ENCODE data around the gene ADCY4. TPM values are rescaled to one million over a fixed set of nuclear protein-coding genes. Genes with fewer than 3 reads are reported as not detected.

The ADCY4 gene
- total and polyA plus RNA-seq, 2 of the 13 experiments (the other 11 are each of a cell fraction or from before 2014, with no cell fraction given) = 0.03 TPM; not detected in 1

- TF ChIP-seq, protein P1, sequence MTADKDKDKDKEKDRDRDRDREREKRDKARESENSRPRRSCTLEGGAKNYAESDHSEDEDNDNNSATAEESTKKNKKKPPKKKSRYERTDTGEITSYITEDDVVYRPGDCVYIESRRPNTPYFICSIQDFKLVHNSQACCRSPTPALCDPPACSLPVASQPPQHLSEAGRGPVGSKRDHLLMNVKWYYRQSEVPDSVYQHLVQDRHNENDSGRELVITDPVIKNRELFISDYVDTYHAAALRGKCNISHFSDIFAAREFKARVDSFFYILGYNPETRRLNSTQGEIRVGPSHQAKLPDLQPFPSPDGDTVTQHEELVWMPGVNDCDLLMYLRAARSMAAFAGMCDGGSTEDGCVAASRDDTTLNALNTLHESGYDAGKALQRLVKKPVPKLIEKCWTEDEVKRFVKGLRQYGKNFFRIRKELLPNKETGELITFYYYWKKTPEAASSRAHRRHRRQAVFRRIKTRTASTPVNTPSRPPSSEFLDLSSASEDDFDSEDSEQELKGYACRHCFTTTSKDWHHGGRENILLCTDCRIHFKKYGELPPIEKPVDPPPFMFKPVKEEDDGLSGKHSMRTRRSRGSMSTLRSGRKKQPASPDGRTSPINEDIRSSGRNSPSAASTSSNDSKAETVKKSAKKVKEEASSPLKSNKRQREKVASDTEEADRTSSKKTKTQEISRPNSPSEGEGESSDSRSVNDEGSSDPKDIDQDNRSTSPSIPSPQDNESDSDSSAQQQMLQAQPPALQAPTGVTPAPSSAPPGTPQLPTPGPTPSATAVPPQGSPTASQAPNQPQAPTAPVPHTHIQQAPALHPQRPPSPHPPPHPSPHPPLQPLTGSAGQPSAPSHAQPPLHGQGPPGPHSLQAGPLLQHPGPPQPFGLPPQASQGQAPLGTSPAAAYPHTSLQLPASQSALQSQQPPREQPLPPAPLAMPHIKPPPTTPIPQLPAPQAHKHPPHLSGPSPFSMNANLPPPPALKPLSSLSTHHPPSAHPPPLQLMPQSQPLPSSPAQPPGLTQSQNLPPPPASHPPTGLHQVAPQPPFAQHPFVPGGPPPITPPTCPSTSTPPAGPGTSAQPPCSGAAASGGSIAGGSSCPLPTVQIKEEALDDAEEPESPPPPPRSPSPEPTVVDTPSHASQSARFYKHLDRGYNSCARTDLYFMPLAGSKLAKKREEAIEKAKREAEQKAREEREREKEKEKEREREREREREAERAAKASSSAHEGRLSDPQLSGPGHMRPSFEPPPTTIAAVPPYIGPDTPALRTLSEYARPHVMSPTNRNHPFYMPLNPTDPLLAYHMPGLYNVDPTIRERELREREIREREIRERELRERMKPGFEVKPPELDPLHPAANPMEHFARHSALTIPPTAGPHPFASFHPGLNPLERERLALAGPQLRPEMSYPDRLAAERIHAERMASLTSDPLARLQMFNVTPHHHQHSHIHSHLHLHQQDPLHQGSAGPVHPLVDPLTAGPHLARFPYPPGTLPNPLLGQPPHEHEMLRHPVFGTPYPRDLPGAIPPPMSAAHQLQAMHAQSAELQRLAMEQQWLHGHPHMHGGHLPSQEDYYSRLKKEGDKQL (CRISPR knock-in tag; IDR thresholded peaks at IDR 0.05; ENCODE audit: low read depth) = no peak
- TF ChIP-seq, protein P2, sequence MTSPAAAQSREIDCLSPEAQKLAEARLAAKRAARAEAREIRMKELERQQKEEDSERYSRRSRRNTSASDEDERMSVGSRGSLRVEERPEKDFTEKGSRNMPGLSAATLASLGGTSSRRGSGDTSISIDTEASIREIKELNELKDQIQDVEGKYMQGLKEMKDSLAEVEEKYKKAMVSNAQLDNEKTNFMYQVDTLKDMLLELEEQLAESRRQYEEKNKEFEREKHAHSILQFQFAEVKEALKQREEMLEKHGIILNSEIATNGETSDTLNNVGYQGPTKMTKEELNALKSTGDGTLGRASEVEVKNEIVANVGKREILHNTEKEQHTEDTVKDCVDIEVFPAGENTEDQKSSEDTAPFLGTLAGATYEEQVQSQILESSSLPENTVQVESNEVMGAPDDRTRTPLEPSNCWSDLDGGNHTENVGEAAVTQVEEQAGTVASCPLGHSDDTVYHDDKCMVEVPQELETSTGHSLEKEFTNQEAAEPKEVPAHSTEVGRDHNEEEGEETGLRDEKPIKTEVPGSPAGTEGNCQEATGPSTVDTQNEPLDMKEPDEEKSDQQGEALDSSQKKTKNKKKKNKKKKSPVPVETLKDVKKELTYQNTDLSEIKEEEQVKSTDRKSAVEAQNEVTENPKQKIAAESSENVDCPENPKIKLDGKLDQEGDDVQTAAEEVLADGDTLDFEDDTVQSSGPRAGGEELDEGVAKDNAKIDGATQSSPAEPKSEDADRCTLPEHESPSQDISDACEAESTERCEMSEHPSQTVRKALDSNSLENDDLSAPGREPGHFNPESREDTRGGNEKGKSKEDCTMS (CRISPR knock-in tag; conservative IDR thresholded peaks at IDR 0.05) = no peak
- no peak for TF ChIP-seq SNRNP70 (IDR thresholded peaks at IDR 0.05; ENCODE audit: low read depth, low read length)
- TF ChIP-seq MED13 (CRISPR knock-in tag; IDR thresholded peaks at IDR 0.05) = no peak
- no peak for TF ChIP-seq MXD3 (CRISPR knock-in tag; IDR thresholded peaks at IDR 0.05)
- TF ChIP-seq, protein P3, sequence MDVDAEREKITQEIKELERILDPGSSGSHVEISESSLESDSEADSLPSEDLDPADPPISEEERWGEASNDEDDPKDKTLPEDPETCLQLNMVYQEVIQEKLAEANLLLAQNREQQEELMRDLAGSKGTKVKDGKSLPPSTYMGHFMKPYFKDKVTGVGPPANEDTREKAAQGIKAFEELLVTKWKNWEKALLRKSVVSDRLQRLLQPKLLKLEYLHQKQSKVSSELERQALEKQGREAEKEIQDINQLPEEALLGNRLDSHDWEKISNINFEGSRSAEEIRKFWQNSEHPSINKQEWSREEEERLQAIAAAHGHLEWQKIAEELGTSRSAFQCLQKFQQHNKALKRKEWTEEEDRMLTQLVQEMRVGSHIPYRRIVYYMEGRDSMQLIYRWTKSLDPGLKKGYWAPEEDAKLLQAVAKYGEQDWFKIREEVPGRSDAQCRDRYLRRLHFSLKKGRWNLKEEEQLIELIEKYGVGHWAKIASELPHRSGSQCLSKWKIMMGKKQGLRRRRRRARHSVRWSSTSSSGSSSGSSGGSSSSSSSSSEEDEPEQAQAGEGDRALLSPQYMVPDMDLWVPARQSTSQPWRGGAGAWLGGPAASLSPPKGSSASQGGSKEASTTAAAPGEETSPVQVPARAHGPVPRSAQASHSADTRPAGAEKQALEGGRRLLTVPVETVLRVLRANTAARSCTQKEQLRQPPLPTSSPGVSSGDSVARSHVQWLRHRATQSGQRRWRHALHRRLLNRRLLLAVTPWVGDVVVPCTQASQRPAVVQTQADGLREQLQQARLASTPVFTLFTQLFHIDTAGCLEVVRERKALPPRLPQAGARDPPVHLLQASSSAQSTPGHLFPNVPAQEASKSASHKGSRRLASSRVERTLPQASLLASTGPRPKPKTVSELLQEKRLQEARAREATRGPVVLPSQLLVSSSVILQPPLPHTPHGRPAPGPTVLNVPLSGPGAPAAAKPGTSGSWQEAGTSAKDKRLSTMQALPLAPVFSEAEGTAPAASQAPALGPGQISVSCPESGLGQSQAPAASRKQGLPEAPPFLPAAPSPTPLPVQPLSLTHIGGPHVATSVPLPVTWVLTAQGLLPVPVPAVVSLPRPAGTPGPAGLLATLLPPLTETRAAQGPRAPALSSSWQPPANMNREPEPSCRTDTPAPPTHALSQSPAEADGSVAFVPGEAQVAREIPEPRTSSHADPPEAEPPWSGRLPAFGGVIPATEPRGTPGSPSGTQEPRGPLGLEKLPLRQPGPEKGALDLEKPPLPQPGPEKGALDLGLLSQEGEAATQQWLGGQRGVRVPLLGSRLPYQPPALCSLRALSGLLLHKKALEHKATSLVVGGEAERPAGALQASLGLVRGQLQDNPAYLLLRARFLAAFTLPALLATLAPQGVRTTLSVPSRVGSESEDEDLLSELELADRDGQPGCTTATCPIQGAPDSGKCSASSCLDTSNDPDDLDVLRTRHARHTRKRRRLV (CRISPR knock-in tag; IDR thresholded peaks at IDR 0.05) = no peak
- TF ChIP-seq ATM (IDR thresholded peaks at IDR 0.05; ENCODE audit: borderline replicate concordance) = no peak
- 0 out of 2 replicates have a peak, but pooled peaks have one; percentile 4 for TF ChIP-seq ZNF343 (CRISPR knock-in tag; IDR thresholded peaks at IDR 0.05)
- 0 out of 2 replicates have a peak, but pooled peaks have one; percentile 77 for TF ChIP-seq NFIB (CRISPR knock-in tag; IDR thresholded peaks at IDR 0.05; ENCODE audit: borderline replicate concordance)
- TF ChIP-seq ZZZ3 (CRISPR knock-in tag; IDR thresholded peaks at IDR 0.05; ENCODE audit: borderline replicate concordance) = 0 out of 2 replicates have a peak, but pooled peaks have one; percentile 0
- TF ChIP-seq FOXK2 (IDR thresholded peaks at IDR 0.05) = no peak
- TF ChIP-seq ATF7 (IDR thresholded peaks at IDR 0.05) = no peak
- TF ChIP-seq ATF7 (CRISPR knock-in tag; IDR thresholded peaks at IDR 0.05) = no peak
- TF ChIP-seq NAIF1 (CRISPR knock-in tag; IDR thresholded peaks at IDR 0.05; ENCODE audit: borderline replicate concordance) = no peak
- no peak for TF ChIP-seq ZNF660 (CRISPR knock-in tag; IDR thresholded peaks at IDR 0.05; ENCODE audit: borderline replicate concordance, low read depth)
- no peak for TF ChIP-seq SMARCE1 (IDR thresholded peaks at IDR 0.05; ENCODE audit: borderline replicate concordance)
- TF ChIP-seq NCOA2 (CRISPR knock-in tag; IDR thresholded peaks at IDR 0.05) = no peak
- no peak for TF ChIP-seq PHF5A (CRISPR knock-in tag; IDR thresholded peaks at IDR 0.05; ENCODE audit: low read depth, unreplicated experiment)
These were observed 60.7 kb downstream of the ADCY4 start (continued) for GRCh38 chr14:24274101-24274543.

Data from HepG2 (cell line).